GM19395 (cell line): Measurements from ENCODE around the gene NFKBIA.
"Not testable (repeated sequence)": the region's sequence is repeated elsewhere in the genome, so short reads cannot be mapped to it uniquely, and the experiment has no call there.

Experiments used
- ATAC-seq: cut with Tn5 transposase; IDR thresholded peaks from one replicate; pipeline ENCODE4 v1.9.1; 2021; ENCODE audit warnings: mild to moderate bottlenecking, moderate library complexity; ENCODE audit not compliant: unreplicated experiment

NFKBIA gene

GRCh38 chr14:35409595-35409994, 5.0 kb upstream of the NFKBIA start:
- ATAC-seq, result no peak

- ATAC-seq, result no peak
Observed at GRCh38 chr14:35408026-35408425, 3.5 kb upstream of the NFKBIA start.

- no peak for ATAC-seq
Observed at GRCh38 chr14:35407306-35407630, 2.7 kb upstream of the NFKBIA start.

- ATAC-seq, result no peak
Observed at GRCh38 chr14:35406506-35407305, 2.2 kb upstream of the NFKBIA start.

GRCh38 chr14:35406090-35406489, 1.5 kb upstream of the NFKBIA start:
- ATAC-seq, result no peak

GRCh38 chr14:35405304-35405996, 901 bp upstream of the NFKBIA start:
- no peak for ATAC-seq

GRCh38 chr14:35403603-35404448, 723 bp downstream of the NFKBIA start:
- ATAC-seq, result peak; percentile 49

- ATAC-seq, result no peak
Observed at GRCh38 chr14:35403114-35403602, 1.4 kb downstream of the NFKBIA start.

GRCh38 chr14:35402323-35403113, 2.0 kb downstream of the NFKBIA start:
- ATAC-seq, result no peak

- ATAC-seq, result no peak
Observed at GRCh38 chr14:35401422-35402265, 2.9 kb downstream of the NFKBIA start.

- no peak for ATAC-seq
Observed at GRCh38 chr14:35400648-35401421, 3.7 kb downstream of the NFKBIA start.

- no peak for ATAC-seq
Observed at GRCh38 chr14:35399083-35399937, 5.2 kb downstream of the NFKBIA start.

GRCh38 chr14:35398071-35398584, 6.4 kb downstream of the NFKBIA start:
- no peak for ATAC-seq

- ATAC-seq, result not testable (repeated sequence)
Observed at GRCh38 chr14:35396610-35397009, 7.9 kb downstream of the NFKBIA start.

GRCh38 chr14:35395283-35395682, 9.3 kb downstream of the NFKBIA start:
- ATAC-seq, result no peak

- ATAC-seq, result no peak
Observed at GRCh38 chr14:35394326-35395013, 10.1 kb downstream of the NFKBIA start.

- ATAC-seq, result no peak
Observed at GRCh38 chr14:35393826-35394225, 10.7 kb downstream of the NFKBIA start.
